OCI-LY1 (cell line): Measurements from ENCODE around the gene GLP2R.

Source experiments
- H2AFZ ChIP-seq: fragments of 200-600 bp; sonication (generic), shearing (Covaris generic); 2 replicates; pipeline ENCODE4 v1.6.0; 2014; ENCODE audit warnings: antibody characterized with exemption, mild to moderate bottlenecking, low read length
- H3F3A ChIP-seq: fragments of 200-600 bp; sonication (generic), shearing (Covaris generic); 2 replicates; pipeline ENCODE4 v1.6.0; 2014; ENCODE audit warnings: mild to moderate bottlenecking, antibody characterized with exemption, low read length, moderate library complexity; ENCODE audit not compliant: insufficient read depth
- H3K27ac ChIP-seq: fragments of 200-600 bp; sonication (generic); 2 replicates; pipeline ENCODE4 v1.5.1; 2014; ENCODE audit warnings: low read length, mixed run types, mild to moderate bottlenecking, low read depth; ENCODE audit not compliant: poor library complexity, severe bottlenecking
- H3K27me3 ChIP-seq: fragments of 200-600 bp; sonication (generic); 2 replicates; pipeline ENCODE4 v1.6.0; 2014; ENCODE audit warnings: antibody characterized with exemption, mild to moderate bottlenecking, low read length, moderate library complexity; ENCODE audit not compliant: insufficient read depth
- H3K36me3 ChIP-seq: fragments of 200-600 bp; sonication (generic); 2 replicates; pipeline ENCODE4 v1.6.1; 2014; ENCODE audit warnings: mild to moderate bottlenecking, antibody characterized with exemption, low read length, moderate library complexity, mixed read lengths; ENCODE audit not compliant: insufficient read depth
- H3K4me1 ChIP-seq: fragments of 200-600 bp; sonication (generic); 2 replicates; pipeline ENCODE4 v1.5.1; 2014; ENCODE audit warnings: mild to moderate bottlenecking, low read length, moderate library complexity; ENCODE audit not compliant: insufficient read depth, severe bottlenecking
- H3K4me2 ChIP-seq: fragments of 200-600 bp; sonication (generic), shearing (Covaris generic); 2 replicates; pipeline ENCODE4 v1.6.1; 2014; ENCODE audit warnings: low read length
- H3K4me3 ChIP-seq: fragments of 200-600 bp; sonication (generic); 2 replicates; pipeline ENCODE4 v1.5.1; 2014; ENCODE audit warnings: low read length, low read depth, mild to moderate bottlenecking, mixed read lengths; ENCODE audit not compliant: poor library complexity, severe bottlenecking
- H3K79me2 ChIP-seq: fragments of 200-600 bp; shearing (Covaris generic); 2 replicates; pipeline ENCODE4 v1.6.1; 2016; ENCODE audit warnings: mixed run types, low read length, mixed read lengths; ENCODE audit not compliant: insufficient read depth
- H3K9ac ChIP-seq: fragments of 200-600 bp; sonication (generic), shearing (Covaris generic); 2 replicates; pipeline ENCODE4 v1.6.1; 2014; ENCODE audit warnings: mild to moderate bottlenecking, low read length, mixed read lengths
- H3K9me2 ChIP-seq: fragments of 200-600 bp; sonication (generic), shearing (Covaris generic); 2 replicates; pipeline ENCODE4 v1.6.1; 2014; ENCODE audit warnings: low read depth, mild to moderate bottlenecking, low read length, mixed read lengths
- H3K9me3 ChIP-seq: fragments of 200-600 bp; shearing (Covaris generic); 2 replicates; pipeline ENCODE4 v1.6.1; 2014; ENCODE audit warnings: low read length, mixed read lengths
- H4K20me1 ChIP-seq: fragments of 200-600 bp; sonication (generic), shearing (Covaris generic); 2 replicates; pipeline ENCODE4 v1.6.0; 2016; ENCODE audit warnings: mild to moderate bottlenecking, low read length; ENCODE audit not compliant: insufficient read depth
- CTCF ChIP-seq: fragments of 200-600 bp; sonication (generic), shearing (Covaris generic); IDR thresholded peaks from 2 replicates; pipeline ENCODE4 v1.5.1; 2017; ENCODE audit warnings: mild to moderate bottlenecking, antibody characterized with exemption, low read length, moderate library complexity, mixed read lengths
- EZH2 ChIP-seq: fragments of 200-600 bp; sonication (generic), shearing (Covaris generic); IDR thresholded peaks from 2 replicates; pipeline ENCODE4 v1.8.0; 2017; ENCODE audit warnings: borderline replicate concordance, mixed run types, mild to moderate bottlenecking, antibody characterized with exemption, low read length, moderate library complexity, mixed read lengths

The GLP2R gene

GRCh38 chr17:9936095-9936494 lies 110.4 kb downstream of the GLP2R start:
- TF ChIP-seq CTCF = no peak
- TF ChIP-seq EZH2 = no peak
- H2AFZ ChIP-seq = no peak overlapping the region
- no peaks in the 10 kb centered on the region for H3K9me3 ChIP-seq
- H3K4me1 ChIP-seq = no peaks in the 10 kb centered on the region
- H3K27ac ChIP-seq = no peak overlapping the region
- H3K4me3 ChIP-seq = no peak overlapping the region
- H3F3A ChIP-seq = no peaks in the 10 kb centered on the region
- no peaks in the 10 kb centered on the region for H3K36me3 ChIP-seq
- H4K20me1 ChIP-seq = no peaks in the 10 kb centered on the region
- no peak overlapping the region for H3K4me2 ChIP-seq
- H3K9ac ChIP-seq = no peak overlapping the region
- no peaks in the 10 kb centered on the region for H3K27me3 ChIP-seq
- no peaks in the 10 kb centered on the region for H3K79me2 ChIP-seq
- no peaks in the 10 kb centered on the region for H3K9me2 ChIP-seq

- H3K4me2 ChIP-seq = no peak overlapping the region
- H3K9me3 ChIP-seq = no peaks in the 10 kb centered on the region
- no peaks in the 10 kb centered on the region for H4K20me1 ChIP-seq
- no peak overlapping the region for H3K4me3 ChIP-seq
- no peaks in the 10 kb centered on the region for H3F3A ChIP-seq
- H3K27ac ChIP-seq = no peak overlapping the region
- no peak overlapping the region for H3K9ac ChIP-seq
- no peak overlapping the region for H2AFZ ChIP-seq
- no peaks in the 10 kb centered on the region for H3K4me1 ChIP-seq
- no peaks in the 10 kb centered on the region for H3K9me2 ChIP-seq
- H3K27me3 ChIP-seq = no peaks in the 10 kb centered on the region
- TF ChIP-seq EZH2 = no peak
- TF ChIP-seq CTCF = no peak
- H3K79me2 ChIP-seq = no peaks in the 10 kb centered on the region
- H3K36me3 ChIP-seq = no peaks in the 10 kb centered on the region
Observed at GRCh38 chr17:9937241-9937761, 111.6 kb downstream of the GLP2R start.

- TF ChIP-seq EZH2 (no peak), CTCF (no peak)
- no peak overlapping the region for H3K27ac ChIP-seq
Observed at GRCh38 chr17:9937901-9938300, 112.2 kb downstream of the GLP2R start.

More at GRCh38 chr17:9937901-9938300, 112.2 kb downstream of the GLP2R start:
- no peak overlapping the region for H3K4me2 ChIP-seq
- no peaks in the 10 kb centered on the region for H3K9me2 ChIP-seq
- H3K27me3 ChIP-seq = no peaks in the 10 kb centered on the region
- H3K79me2 ChIP-seq = no peaks in the 10 kb centered on the region
- H3K36me3 ChIP-seq = no peaks in the 10 kb centered on the region
- no peak overlapping the region for H2AFZ ChIP-seq
- no peaks in the 10 kb centered on the region for H3K4me1 ChIP-seq
- no peaks in the 10 kb centered on the region for H3F3A ChIP-seq
- H3K9ac ChIP-seq = no peak overlapping the region
- no peaks in the 10 kb centered on the region for H3K9me3 ChIP-seq
- no peak overlapping the region for H3K4me3 ChIP-seq
- H4K20me1 ChIP-seq = no peaks in the 10 kb centered on the region
